Tibial nerve (tissue), 4 donors: ENCODE measurements around the gene TCF19. TPM values are rescaled to one million over a fixed set of nuclear protein-coding genes. Genes with fewer than 3 reads are reported as not detected.

Experiments
- DNase-seq, 2 donors: peaks; one replicate each; pipeline ENCODE4 v3.0.0-alpha.2; 2019; ENCODE audit warnings: low spot score in 2 of 2
- H3K27ac ChIP-seq, 4 donors: fragments of 200-600 bp; sonication (generic) in 3 of 4; one replicate each; pipeline ENCODE4 v1.5.1; 2017 to 2019; ENCODE audit warnings: mild to moderate bottlenecking in 1 of 4
- H3K27me3 ChIP-seq, 2 donors: fragments of 200-600 bp; sonication (generic) in 1 of 2; one replicate each; pipeline versions ENCODE4 v1.5.1 to v1.6.0; 2017 to 2019
- H3K36me3 ChIP-seq, 3 donors: fragments of 200-600 bp; sonication (generic); one replicate each; pipeline ENCODE4 v1.5.1; 2018 to 2019
- H3K4me1 ChIP-seq, 4 donors: fragments of 200-600 bp; sonication (generic) in 3 of 4; one replicate each; pipeline ENCODE4 v1.5.1; 2017 to 2019
- H3K4me3 ChIP-seq, 4 donors: fragments of 200-600 bp; sonication (generic) in 3 of 4; one replicate each; pipeline ENCODE4 v1.5.1; 2017 to 2019; ENCODE audit warnings: mild to moderate bottlenecking in 1 of 4, moderate library complexity in 1 of 4
- H3K9me3 ChIP-seq, 4 donors: fragments of 200-600 bp; sonication (generic) in 3 of 4; one replicate each; pipeline ENCODE4 v1.5.1; 2017 to 2019
- CTCF ChIP-seq, 5 experiments: fragments of 200-600 bp in 3 of 5; fragments of 450-650 bp in 2 of 5; sonication (generic) in 3 of 5; IDR thresholded peaks; one replicate each; pipeline ENCODE4 v1.5.1; 2016 to 2019; ENCODE audit warnings: antibody characterized with exemption in 5 of 5, mild to moderate bottlenecking in 3 of 5, moderate library complexity in 2 of 5
- EP300 ChIP-seq, 2 donors: sonication (generic); formaldehyde crosslinking; IDR thresholded peaks; one replicate each; pipeline ENCODE4 v1.6.1; 2017; ENCODE audit warnings: antibody characterized with exemption in 2 of 2, mild to moderate bottlenecking in 1 of 2
- POLR2A ChIP-seq, 2 donors: fragments of 450-650 bp; IDR thresholded peaks; one replicate each; pipeline ENCODE4 v1.6.1; 2017; ENCODE audit warnings: antibody characterized with exemption in 2 of 2, mild to moderate bottlenecking in 2 of 2, moderate library complexity in 2 of 2
- WGBS, 2 donors: methylation state at CpG; one replicate each; pipeline ENCODE4 v1.1.5; 2018; 5-methylcytosine and 5-hydroxymethylcytosine counted together
- total RNA-seq, 4 donors: library from RNA; depleted of rRNA; stranded (reverse); fragments of >200 nt; gene quantifications; one replicate each; pipeline ENCODE4 v1.1.0, GENCODE V29; 2016

Gene TCF19
- total RNA-seq, 4 donors from 2014 or later = 1.2 to 4.6 (median 4.0) TPM

DNA sequence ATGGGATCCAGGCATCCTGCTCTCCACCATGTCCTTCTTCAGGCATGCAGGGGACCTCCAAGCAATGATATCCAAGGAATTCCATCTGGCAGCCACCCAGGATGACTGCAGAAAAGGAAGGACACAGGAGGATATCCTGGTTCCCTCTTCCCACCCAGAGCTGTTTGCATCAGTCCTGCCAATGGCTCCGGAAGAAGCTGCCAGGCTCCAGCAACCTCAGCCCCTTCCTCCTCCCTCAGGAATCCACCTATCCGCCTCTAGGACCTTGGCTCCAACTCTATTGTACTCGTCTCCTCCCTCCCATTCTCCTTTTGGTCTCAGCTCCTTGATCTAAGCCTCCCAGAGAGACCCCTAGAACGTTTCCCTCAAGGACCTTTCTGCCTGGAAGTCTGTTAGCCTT is 18.8 kb upstream of the TCF19 start:
- 27 to 35% methylated on average over 4 of the region's 4 CpGs for WGBS, 2 donors
- TF ChIP-seq EP300 (IDR thresholded peaks at IDR 0.05) (no peak), POLR2A (IDR thresholded peaks at IDR 0.05) (no peak), CTCF (IDR thresholded peaks at IDR 0.05) (no peak)
- Histone ChIP-seq H3K27ac (no peak overlapping the region), H3K36me3 (peaks cover 0 to 17% (median 0%) of the 10 kb centered on the region in 3 donors), H3K4me1 (peaks cover 0 to 23% (median 0%) of the 10 kb centered on the region in 4 donors), H3K27me3 (no peaks in the 10 kb centered on the region), H3K9me3 (no peaks in the 10 kb centered on the region), H3K4me3 (no peak overlapping the region)
- DNase-seq = no peak

DNA sequence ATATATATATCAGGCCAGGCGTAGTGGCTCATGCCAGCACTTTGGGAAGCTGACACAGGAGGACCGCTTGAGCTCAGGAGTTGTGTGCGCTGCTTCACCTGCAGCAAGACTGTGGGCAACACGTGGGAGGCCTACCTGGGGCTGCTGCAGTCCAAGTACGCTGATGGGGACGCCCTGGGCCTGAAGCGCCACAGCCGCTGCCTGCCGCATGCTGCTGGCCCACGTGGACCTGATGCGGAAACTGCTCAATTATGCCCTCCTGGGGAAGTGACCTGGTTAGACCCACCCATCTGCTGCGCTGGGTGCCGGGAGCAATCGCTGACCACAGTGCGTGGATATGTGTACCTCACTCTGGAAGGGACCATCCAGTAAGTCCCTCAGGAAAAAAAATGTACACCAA is 17.7 kb upstream of the TCF19 start:
- 90 to 91% methylated on average over 15 of the region's 15 CpGs for WGBS, 2 donors
- no peaks in the 10 kb centered on the region for H3K9me3 ChIP-seq
- no peak overlapping the region for H3K27ac ChIP-seq
- DNase-seq = no peak
- no peak for TF ChIP-seq CTCF (IDR thresholded peaks at IDR 0.05)
- no peak for TF ChIP-seq EP300 (IDR thresholded peaks at IDR 0.05)
- TF ChIP-seq POLR2A (IDR thresholded peaks at IDR 0.05) = no peak
- H3K4me1 ChIP-seq = peaks cover 0 to 23% (median 0%) of the 10 kb centered on the region in 4 donors
- H3K4me3 ChIP-seq = no peak overlapping the region
- peaks cover 0 to 27% (median 0%) of the 10 kb centered on the region in 3 donors for H3K36me3 ChIP-seq
- H3K27me3 ChIP-seq = no peaks in the 10 kb centered on the region

GRCh38 chr6:31142361-31142761 is 16.0 kb upstream of the TCF19 start:
- Histone ChIP-seq H3K27me3 (no peaks in the 10 kb centered on the region), H3K36me3 (peaks cover 0 to 44% (median 0%) of the 10 kb centered on the region in 3 donors), H3K27ac (no peak overlapping the region), H3K9me3 (no peaks in the 10 kb centered on the region), H3K4me3 (no peak overlapping the region), H3K4me1 (peaks cover 0 to 23% (median 0%) of the 10 kb centered on the region in 4 donors)
- no peak for DNase-seq
- 17 to 29% methylated on average over 2 of the region's 2 CpGs for WGBS, 2 donors
- no peak for TF ChIP-seq CTCF (IDR thresholded peaks at IDR 0.05)
- no peak for TF ChIP-seq EP300 (IDR thresholded peaks at IDR 0.05)
- no peak for TF ChIP-seq POLR2A (IDR thresholded peaks at IDR 0.05)

DNA sequence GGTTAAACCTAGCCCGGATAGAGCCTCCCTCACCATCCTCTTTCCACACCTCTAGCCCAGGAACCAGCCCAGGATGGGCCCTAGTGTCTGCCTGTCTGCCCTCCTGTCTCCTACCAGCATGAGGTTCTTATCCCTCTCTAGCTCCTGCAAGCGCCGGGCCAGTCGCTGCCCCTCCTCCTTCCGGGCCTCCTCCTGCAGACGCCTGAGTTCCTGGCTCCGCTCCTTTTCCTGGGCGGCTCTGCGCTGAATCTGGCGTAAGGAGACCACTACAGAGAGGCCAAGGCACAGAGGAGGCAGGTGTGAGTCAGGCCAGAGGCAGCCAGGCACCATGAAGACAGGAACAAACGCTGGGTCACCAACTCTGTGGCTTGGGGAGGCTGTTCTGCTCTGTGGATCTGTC is 15.2 kb upstream of the TCF19 start:
- peak; percentile 31 to 34 for DNase-seq
- 45 to 49% methylated on average over 11 of the region's 11 CpGs for WGBS, 2 donors
- Histone ChIP-seq H3K27me3 (no peaks in the 10 kb centered on the region), H3K36me3 (peaks cover 0 to 48% (median 0%) of the 10 kb centered on the region in 3 donors), H3K4me1 (peaks cover 0 to 15% (median 0%) of the 10 kb centered on the region in 4 donors), H3K9me3 (no peaks in the 10 kb centered on the region), H3K27ac (peak overlapping the region in 1 of 4 donors; percentile 19), H3K4me3 (no peak overlapping the region)
- TF ChIP-seq EP300 (IDR thresholded peaks at IDR 0.05) (no peak), POLR2A (IDR thresholded peaks at IDR 0.05) (no peak), CTCF (IDR thresholded peaks at IDR 0.05) (no peak)

- H3K27ac ChIP-seq = peak overlapping the region in 1 of 4 donors; percentile 41
- no peaks in the 10 kb centered on the region for H3K9me3 ChIP-seq
- peaks cover 0 to 14% (median 0%) of the 10 kb centered on the region in 4 donors for H3K4me1 ChIP-seq
- peaks cover 0 to 60% (median 0%) of the 10 kb centered on the region in 3 donors for H3K36me3 ChIP-seq
- DNase-seq = no peak
- no peak overlapping the region for H3K4me3 ChIP-seq
- TF ChIP-seq EP300 (IDR thresholded peaks at IDR 0.05) (no peak), POLR2A (IDR thresholded peaks at IDR 0.05) (no peak), CTCF (IDR thresholded peaks at IDR 0.05) (no peak)
- 88% methylated on average over 18 of the region's 18 CpGs for WGBS, 2 donors
- H3K27me3 ChIP-seq = no peaks in the 10 kb centered on the region
Observed at GRCh38 chr6:31144296-31144969, 14.0 kb upstream of the TCF19 start.
